Endothelial cell of umbilical vein (primary cell): ENCODE results near the gene CLEC12A. TPM values are rescaled to one million over a fixed set of nuclear protein-coding genes. Genes with fewer than 3 reads are reported as not detected.

ENCODE experiments used
- BruUV-seq: library from RNA; stranded (reverse); fragments of 400-500 nt; replicated peaks from 2 replicates; lab custom pipeline; 2021; lab: Mats Ljungman, UMichigan
- CTCF ChIA-PET: fragments of 300-600, 350-600 bp; sonication (Branson Sonifier 250); formaldehyde crosslinking; loops from one replicate; lab custom pipeline; 2021; ENCODE audit warnings: antibody characterized with exemption, inconsistent platforms; lab: Charles Lee
- POLR2A ChIA-PET: fragments of 300-600, 350-600 bp; sonication (Branson Sonifier 250); formaldehyde crosslinking; loops from one replicate; lab custom pipeline; 2021; ENCODE audit warnings: antibody characterized with exemption, inconsistent platforms; lab: Charles Lee
- DNase-seq: peaks from one replicate; pipeline ENCODE4 v3.0.0-alpha.2; 2011; ENCODE audit warnings: low read depth, low spot score
- FAIRE-seq: peaks from 2 replicates; lab custom pipeline; 2011; peaks lifted over from hg19 to GRCh38; lab: Jason Lieb, UNC
- H2AFZ ChIP-seq: 2 replicates; pipeline ENCODE4 v1.6.0; 2012; ENCODE audit warnings: low read depth, low read length, control low read depth, inconsistent platforms
- H3K27ac ChIP-seq: 2 replicates; pipeline ENCODE4 v1.5.1; 2011; ENCODE audit warnings: low read depth, mild to moderate bottlenecking, control low read depth, low read length, moderate library complexity; ENCODE audit not compliant: insufficient read depth
- H3K27me3 ChIP-seq, 2 experiments: 2 replicates each; pipeline versions ENCODE4 v1.6.0 to v1.6.1; 2011; ENCODE audit warnings: low read length in 2 of 2, mixed read lengths in 1 of 2; ENCODE audit not compliant: control insufficient read depth in 2 of 2, insufficient read depth in 2 of 2
- H3K36me3 ChIP-seq, 2 experiments: 2 replicates in 1 of 2; 3 replicates in 1 of 2; pipeline ENCODE4 v1.5.1; 2011; ENCODE audit warnings: low read length in 2 of 2, mild to moderate bottlenecking in 1 of 2, moderate library complexity in 1 of 2; ENCODE audit not compliant: control insufficient read depth in 2 of 2, insufficient read depth in 2 of 2; ENCODE audit errors: extremely low read depth in 1 of 2
- H3K4me1 ChIP-seq: 3 replicates; pipeline ENCODE4 v1.5.1; 2011; ENCODE audit warnings: mild to moderate bottlenecking, low read length; ENCODE audit not compliant: control insufficient read depth, insufficient read depth; ENCODE audit errors: extremely low read depth
- H3K4me2 ChIP-seq: 2 replicates; pipeline ENCODE4 v1.6.1; 2011; ENCODE audit warnings: low read length, control low read depth, mixed read lengths; ENCODE audit not compliant: insufficient read depth
- H3K4me3 ChIP-seq, 3 experiments: fragments of 200-600 bp in 1 of 3; sonication (generic), shearing (Covaris generic) in 1 of 3; replicated peaks in 1 of 3; 2 replicates each; pipeline ENCODE4 v1.5.1; 2011 to 2016; ENCODE audit warnings: control low read depth in 3 of 3, low read length in 3 of 3, mild to moderate bottlenecking in 2 of 3, inconsistent platforms in 1 of 3, low read depth in 1 of 3, moderate library complexity in 1 of 3; ENCODE audit not compliant: insufficient read depth in 1 of 3
- H3K79me2 ChIP-seq: 2 replicates; pipeline ENCODE4 v1.6.0; 2012; ENCODE audit warnings: low read length, inconsistent platforms; ENCODE audit not compliant: control insufficient read depth, insufficient read depth
- H3K9ac ChIP-seq: replicated peaks from 2 replicates; pipeline ENCODE3; 2011; ENCODE audit warnings: low read length, control low read depth; ENCODE audit not compliant: insufficient read depth; ENCODE audit errors: extremely low read depth
- H3K9me1 ChIP-seq: replicated peaks from 3 replicates; pipeline ENCODE4 v1.6.0; 2011; ENCODE audit warnings: mild to moderate bottlenecking, low read length; ENCODE audit not compliant: control insufficient read depth, insufficient read depth; ENCODE audit errors: extremely low read depth
- H3K9me3 ChIP-seq: replicated peaks from 2 replicates; pipeline ENCODE4 v1.5.1; 2012; ENCODE audit warnings: low read length, inconsistent platforms; ENCODE audit not compliant: control insufficient read depth, insufficient read depth
- H4K20me1 ChIP-seq: replicated peaks from 2 replicates; pipeline ENCODE3; 2011; ENCODE audit warnings: mild to moderate bottlenecking, low read length; ENCODE audit not compliant: control insufficient read depth, insufficient read depth; ENCODE audit errors: extremely low read depth
- EZH2 ChIP-seq: IDR thresholded peaks from 2 replicates; pipeline ENCODE4 v1.6.1; 2012; ENCODE audit warnings: borderline replicate concordance, low read depth, mild to moderate bottlenecking, moderate library complexity, low read length, inconsistent platforms; ENCODE audit not compliant: severe bottlenecking
- FOS ChIP-seq: IDR thresholded peaks from 2 replicates; pipeline ENCODE4 v1.6.1; 2011; ENCODE audit warnings: mild to moderate bottlenecking, low read length, moderate library complexity, borderline replicate concordance; ENCODE audit not compliant: insufficient read depth
- GATA2 ChIP-seq: IDR thresholded peaks from 2 replicates; pipeline ENCODE4 v1.7.0; 2011; ENCODE audit warnings: low read depth, mild to moderate bottlenecking, moderate library complexity, mixed read lengths, low read length; ENCODE audit not compliant: insufficient read length, insufficient read depth
- JUN ChIP-seq: IDR thresholded peaks from 2 replicates; pipeline ENCODE4 v1.6.1; 2011; ENCODE audit warnings: borderline replicate concordance, low read depth; ENCODE audit not compliant: insufficient read length, insufficient read depth
- MYC ChIP-seq: IDR thresholded peaks from one replicate; pipeline ENCODE4 v1.6.1; 2011; ENCODE audit warnings: mild to moderate bottlenecking, low read depth, low read length
- POLR2A ChIP-seq: IDR thresholded peaks from 2 replicates; pipeline ENCODE4 v1.6.1; 2012; ENCODE audit warnings: low read depth, mild to moderate bottlenecking, control low read depth, low read length
- POLR2AphosphoS5 ChIP-seq: IDR thresholded peaks from 2 replicates; pipeline ENCODE4 v1.6.1; 2012; ENCODE audit warnings: low read depth, mild to moderate bottlenecking, control low read depth, low read length, moderate library complexity; ENCODE audit not compliant: insufficient read depth
- dilution Hi-C: fragments of 300-500 bp; cut with MboI; formaldehyde crosslinking; loops from one replicate; pipeline ENCODE4 v1.15.0; 2019; ENCODE audit warnings: low sequenced_read_pairs; ENCODE audit not compliant: extremely low pct_ligation_motif_present
- intact Hi-C: fragments of 100-400 bp; cut with micrococcal nuclease; formaldehyde crosslinking; loops from one replicate; pipeline ENCODE4 v1.10.0; 2022
- polyA plus RNA-seq, 4 experiments: library from polyadenylated mRNA; depleted of rRNA in 3 of 4; stranded (reverse) in 3 of 4; unstranded in 1 of 4; fragments of >200 nt; gene quantifications; 2 replicates each; pipeline versions ENCODE4 v1.2.1 to v1.2.3, GENCODE V29; 2011 to 2012; ENCODE audit warnings: missing spikeins in 1 of 4
- total RNA-seq: library from RNA; stranded (reverse); gene quantifications from 2 replicates; pipeline ENCODE4 v1.2.3, GENCODE V29; 2021
- TF ChIP-seq, protein P1 (sequence below): IDR thresholded peaks from 2 replicates; pipeline ENCODE4 v1.6.1; 2011; ENCODE audit not compliant: insufficient read depth, insufficient read length
- TF ChIP-seq, protein P2 (sequence below), 2 donors: IDR thresholded peaks; 1 replicate in 1 of 2; 2 replicates in 1 of 2; pipeline ENCODE4 v1.5.1; 2011; ENCODE audit warnings: low read length in 2 of 2, mild to moderate bottlenecking in 2 of 2, moderate library complexity in 2 of 2, control low read depth in 1 of 2, inconsistent platforms in 1 of 2, low read depth in 1 of 2; ENCODE audit not compliant: insufficient read depth in 1 of 2; ENCODE audit errors: extremely low read depth in 1 of 2

Gene CLEC12A
- total and polyA plus RNA-seq, 2 donors (not counting 3 experiments of a cell fraction or from before 2014, with no cell fraction given) = not detected

DNA sequence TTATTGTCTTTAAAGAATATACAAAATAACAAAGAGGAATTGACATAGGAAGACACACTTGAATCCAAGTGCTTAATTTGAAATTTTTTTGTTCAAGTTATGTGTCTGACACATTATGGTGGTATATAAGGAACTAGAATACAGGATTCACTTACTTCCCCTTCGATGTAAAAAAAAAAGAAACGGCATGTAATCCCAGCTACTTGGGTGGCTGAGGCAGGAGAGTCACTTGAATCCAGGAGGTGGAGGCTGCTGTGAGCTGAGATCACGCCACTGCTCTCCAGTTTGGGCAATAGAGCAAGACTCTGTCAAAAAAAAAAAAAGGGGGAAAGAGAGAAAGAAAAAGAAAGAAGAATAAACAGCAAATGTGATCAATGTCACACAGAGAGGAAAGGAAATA lies 8.9 kb downstream of the CLEC12A start:
- no peak for FAIRE-seq
- H3K9ac ChIP-seq = no peak overlapping the region
- H3K36me3 ChIP-seq = no peaks in the 10 kb centered on the region
- CTCF ChIA-PET = interaction anchor here (2.4 kb wide), 1 partner anchor 10 kb away, joined by 5 read pairs; no protein-coding TSS in a partner anchor
- H3K27ac ChIP-seq = no peak overlapping the region
- dilution Hi-C loops (no loop called here), intact Hi-C loops (no loop called here)
- H3K9me3 ChIP-seq = no peaks in the 10 kb centered on the region
- no peaks in the 10 kb centered on the region for H4K20me1 ChIP-seq
- no peak overlapping the region for H3K4me3 ChIP-seq
- H3K4me1 ChIP-seq = no peaks in the 10 kb centered on the region
- POLR2A ChIA-PET = no interaction called here
- no peaks in the 10 kb centered on the region for H3K9me1 ChIP-seq
- no peak for DNase-seq
- TF ChIP-seq JUN (no peak), FOS (no peak), MYC (no peak), POLR2A (no peak), POLR2AphosphoS5 (no peak), GATA2 (no peak), EZH2 (no peak)
- TF ChIP-seq, protein P1, sequence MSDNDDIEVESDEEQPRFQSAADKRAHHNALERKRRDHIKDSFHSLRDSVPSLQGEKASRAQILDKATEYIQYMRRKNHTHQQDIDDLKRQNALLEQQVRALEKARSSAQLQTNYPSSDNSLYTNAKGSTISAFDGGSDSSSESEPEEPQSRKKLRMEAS = no peak
- TF ChIP-seq, protein P2, sequence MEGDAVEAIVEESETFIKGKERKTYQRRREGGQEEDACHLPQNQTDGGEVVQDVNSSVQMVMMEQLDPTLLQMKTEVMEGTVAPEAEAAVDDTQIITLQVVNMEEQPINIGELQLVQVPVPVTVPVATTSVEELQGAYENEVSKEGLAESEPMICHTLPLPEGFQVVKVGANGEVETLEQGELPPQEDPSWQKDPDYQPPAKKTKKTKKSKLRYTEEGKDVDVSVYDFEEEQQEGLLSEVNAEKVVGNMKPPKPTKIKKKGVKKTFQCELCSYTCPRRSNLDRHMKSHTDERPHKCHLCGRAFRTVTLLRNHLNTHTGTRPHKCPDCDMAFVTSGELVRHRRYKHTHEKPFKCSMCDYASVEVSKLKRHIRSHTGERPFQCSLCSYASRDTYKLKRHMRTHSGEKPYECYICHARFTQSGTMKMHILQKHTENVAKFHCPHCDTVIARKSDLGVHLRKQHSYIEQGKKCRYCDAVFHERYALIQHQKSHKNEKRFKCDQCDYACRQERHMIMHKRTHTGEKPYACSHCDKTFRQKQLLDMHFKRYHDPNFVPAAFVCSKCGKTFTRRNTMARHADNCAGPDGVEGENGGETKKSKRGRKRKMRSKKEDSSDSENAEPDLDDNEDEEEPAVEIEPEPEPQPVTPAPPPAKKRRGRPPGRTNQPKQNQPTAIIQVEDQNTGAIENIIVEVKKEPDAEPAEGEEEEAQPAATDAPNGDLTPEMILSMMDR (IDR thresholded peaks at IDR 0.05; ENCODE audit: extremely low read depth in 1 of 2, insufficient read depth in 1 of 2, low read depth in 1 of 2, low read length in 2 of 2) = no peak
- H3K79me2 ChIP-seq = no peaks in the 10 kb centered on the region
- no peak overlapping the region for H2AFZ ChIP-seq
- no peak overlapping the region for H3K4me2 ChIP-seq
- no TSS peak for BruUV-seq
- H3K27me3 ChIP-seq = peaks cover 0 to 3% of the 10 kb centered on the region in 2 experiments
